A549 (cell line): ENCODE data around the gene KCNN3.

Source experiments
- EP300 ChIP-seq, 2 experiments: fragments of >200 bp; sonication (Bioruptor Twin); formaldehyde crosslinking; IDR thresholded peaks; 2 replicates in 1 of 2; 3 replicates in 1 of 2; pipeline ENCODE4 v1.6.1; 2016 to 2017
- ESRRA ChIP-seq: fragments of 150-350 bp; IDR thresholded peaks from 2 replicates; pipeline ENCODE4 v1.6.1; 2014; ENCODE audit warnings: mild to moderate bottlenecking, low read length, borderline replicate concordance
- JUN ChIP-seq, 2 experiments: fragments of >200 bp; sonication (Bioruptor Twin); formaldehyde crosslinking; IDR thresholded peaks; 2 replicates in 1 of 2; 3 replicates in 1 of 2; pipeline ENCODE4 v1.6.1; 2016 to 2017
- MAFK ChIP-seq: fragments of 450-650 bp; IDR thresholded peaks from 2 replicates; pipeline ENCODE4 v1.6.1; 2014; ENCODE audit not compliant: partially characterized antibody
- POLR2A ChIP-seq: IDR thresholded peaks from 2 replicates; pipeline ENCODE4 v1.6.1; 2012; ENCODE audit warnings: mild to moderate bottlenecking, low read length
- RFX5 ChIP-seq: fragments of 450-650 bp; IDR thresholded peaks from 2 replicates; pipeline ENCODE4 v1.7.1; 2014; ENCODE audit warnings: antibody characterized with exemption, mild to moderate bottlenecking, moderate library complexity
- RNF2 ChIP-seq: fragments of 200-600 bp; sonication (generic); IDR thresholded peaks from 2 replicates; pipeline ENCODE4 v1.6.1; 2016; ENCODE audit warnings: low read depth, mild to moderate bottlenecking, antibody characterized with exemption, moderate library complexity, borderline replicate concordance
- TP53 ChIP-seq: fragments of 250-450 bp; sonication (Bioruptor Pico); IDR thresholded peaks from 2 replicates; pipeline ENCODE4 v1.5.0; 2021; ENCODE audit warnings: mild to moderate bottlenecking, moderate library complexity
- TF ChIP-seq, protein P1 (sequence below): fragments of 450-650 bp; IDR thresholded peaks from 2 replicates; pipeline ENCODE4 v1.6.1; 2014; ENCODE audit warnings: antibody characterized with exemption
- TF ChIP-seq, protein P2 (sequence below): fragments of >200 bp; sonication (Bioruptor Twin); formaldehyde crosslinking; IDR thresholded peaks from 3 replicates; pipeline ENCODE4 v1.5.1; 2016
- TF ChIP-seq, protein P3 (sequence below): fragments of >200 bp; sonication (Bioruptor Twin); formaldehyde crosslinking; IDR thresholded peaks from 3 replicates; pipeline ENCODE4 v1.6.1; 2016
- TF ChIP-seq, protein P4 (sequence below): fragments of 250-450 bp; sonication (Bioruptor Pico); IDR thresholded peaks from 2 replicates; pipeline ENCODE4 v1.5.0; 2021; ENCODE audit warnings: mild to moderate bottlenecking, moderate library complexity, borderline replicate concordance
- TF ChIP-seq, protein P5 (sequence below): IDR thresholded peaks from 2 replicates; pipeline ENCODE4 v1.6.1; 2012
- TF ChIP-seq, protein P6 (sequence below): fragments of 200-600 bp; sonication (generic); IDR thresholded peaks from 2 replicates; pipeline ENCODE4 v1.6.1; 2016; ENCODE audit warnings: antibody characterized with exemption, mild to moderate bottlenecking, moderate library complexity

DNA sequence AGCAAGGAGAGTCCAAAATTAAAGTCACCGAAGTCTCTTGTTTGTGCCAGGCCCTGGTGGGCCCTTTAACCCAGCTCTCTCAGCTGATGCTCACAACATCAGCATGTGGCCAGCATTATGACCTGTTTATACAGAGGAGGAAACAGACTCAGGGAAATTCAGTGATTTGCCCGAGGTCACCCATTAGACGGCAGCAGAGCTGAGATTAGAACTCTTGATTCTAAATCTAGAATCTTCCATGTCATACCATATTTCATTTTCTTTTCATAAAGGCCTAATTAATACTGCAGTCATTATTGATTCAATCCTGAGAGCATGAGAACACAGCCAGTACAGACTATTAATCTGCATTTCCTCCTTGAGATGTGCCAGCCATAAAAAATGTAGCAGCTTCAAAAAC, 63.7 kb downstream of the KCNN3 start:
- TF ChIP-seq, protein P1, sequence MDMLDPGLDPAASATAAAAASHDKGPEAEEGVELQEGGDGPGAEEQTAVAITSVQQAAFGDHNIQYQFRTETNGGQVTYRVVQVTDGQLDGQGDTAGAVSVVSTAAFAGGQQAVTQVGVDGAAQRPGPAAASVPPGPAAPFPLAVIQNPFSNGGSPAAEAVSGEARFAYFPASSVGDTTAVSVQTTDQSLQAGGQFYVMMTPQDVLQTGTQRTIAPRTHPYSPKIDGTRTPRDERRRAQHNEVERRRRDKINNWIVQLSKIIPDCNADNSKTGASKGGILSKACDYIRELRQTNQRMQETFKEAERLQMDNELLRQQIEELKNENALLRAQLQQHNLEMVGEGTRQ: no peak
- TF ChIP-seq, protein P2, sequence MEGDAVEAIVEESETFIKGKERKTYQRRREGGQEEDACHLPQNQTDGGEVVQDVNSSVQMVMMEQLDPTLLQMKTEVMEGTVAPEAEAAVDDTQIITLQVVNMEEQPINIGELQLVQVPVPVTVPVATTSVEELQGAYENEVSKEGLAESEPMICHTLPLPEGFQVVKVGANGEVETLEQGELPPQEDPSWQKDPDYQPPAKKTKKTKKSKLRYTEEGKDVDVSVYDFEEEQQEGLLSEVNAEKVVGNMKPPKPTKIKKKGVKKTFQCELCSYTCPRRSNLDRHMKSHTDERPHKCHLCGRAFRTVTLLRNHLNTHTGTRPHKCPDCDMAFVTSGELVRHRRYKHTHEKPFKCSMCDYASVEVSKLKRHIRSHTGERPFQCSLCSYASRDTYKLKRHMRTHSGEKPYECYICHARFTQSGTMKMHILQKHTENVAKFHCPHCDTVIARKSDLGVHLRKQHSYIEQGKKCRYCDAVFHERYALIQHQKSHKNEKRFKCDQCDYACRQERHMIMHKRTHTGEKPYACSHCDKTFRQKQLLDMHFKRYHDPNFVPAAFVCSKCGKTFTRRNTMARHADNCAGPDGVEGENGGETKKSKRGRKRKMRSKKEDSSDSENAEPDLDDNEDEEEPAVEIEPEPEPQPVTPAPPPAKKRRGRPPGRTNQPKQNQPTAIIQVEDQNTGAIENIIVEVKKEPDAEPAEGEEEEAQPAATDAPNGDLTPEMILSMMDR: no peak
- TF ChIP-seq JUN (IDR thresholded peaks at IDR 0.05) (no peak), RFX5 (no peak), EP300 (IDR thresholded peaks at IDR 0.05) (no peak), RNF2 (no peak), MAFK (no peak), ESRRA (no peak), TP53 (CRISPR knock-in tag) (no peak), POLR2A (no peak)
- TF ChIP-seq, protein P3, sequence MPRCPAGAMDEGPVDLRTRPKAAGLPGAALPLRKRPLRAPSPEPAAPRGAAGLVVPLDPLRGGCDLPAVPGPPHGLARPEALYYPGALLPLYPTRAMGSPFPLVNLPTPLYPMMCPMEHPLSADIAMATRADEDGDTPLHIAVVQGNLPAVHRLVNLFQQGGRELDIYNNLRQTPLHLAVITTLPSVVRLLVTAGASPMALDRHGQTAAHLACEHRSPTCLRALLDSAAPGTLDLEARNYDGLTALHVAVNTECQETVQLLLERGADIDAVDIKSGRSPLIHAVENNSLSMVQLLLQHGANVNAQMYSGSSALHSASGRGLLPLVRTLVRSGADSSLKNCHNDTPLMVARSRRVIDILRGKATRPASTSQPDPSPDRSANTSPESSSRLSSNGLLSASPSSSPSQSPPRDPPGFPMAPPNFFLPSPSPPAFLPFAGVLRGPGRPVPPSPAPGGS: no peak
- TF ChIP-seq, protein P4, sequence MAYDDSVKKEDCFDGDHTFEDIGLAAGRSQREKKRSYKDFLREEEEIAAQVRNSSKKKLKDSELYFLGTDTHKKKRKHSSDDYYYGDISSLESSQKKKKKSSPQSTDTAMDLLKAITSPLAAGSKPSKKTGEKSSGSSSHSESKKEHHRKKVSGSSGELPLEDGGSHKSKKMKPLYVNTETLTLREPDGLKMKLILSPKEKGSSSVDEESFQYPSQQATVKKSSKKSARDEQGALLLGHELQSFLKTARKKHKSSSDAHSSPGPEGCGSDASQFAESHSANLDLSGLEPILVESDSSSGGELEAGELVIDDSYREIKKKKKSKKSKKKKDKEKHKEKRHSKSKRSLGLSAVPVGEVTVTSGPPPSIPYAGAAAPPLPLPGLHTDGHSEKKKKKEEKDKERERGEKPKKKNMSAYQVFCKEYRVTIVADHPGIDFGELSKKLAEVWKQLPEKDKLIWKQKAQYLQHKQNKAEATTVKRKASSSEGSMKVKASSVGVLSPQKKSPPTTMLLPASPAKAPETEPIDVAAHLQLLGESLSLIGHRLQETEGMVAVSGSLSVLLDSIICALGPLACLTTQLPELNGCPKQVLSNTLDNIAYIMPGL (CRISPR knock-in tag): no peak
- TF ChIP-seq, protein P5, sequence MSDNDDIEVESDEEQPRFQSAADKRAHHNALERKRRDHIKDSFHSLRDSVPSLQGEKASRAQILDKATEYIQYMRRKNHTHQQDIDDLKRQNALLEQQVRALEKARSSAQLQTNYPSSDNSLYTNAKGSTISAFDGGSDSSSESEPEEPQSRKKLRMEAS: no peak
- TF ChIP-seq, protein P6, sequence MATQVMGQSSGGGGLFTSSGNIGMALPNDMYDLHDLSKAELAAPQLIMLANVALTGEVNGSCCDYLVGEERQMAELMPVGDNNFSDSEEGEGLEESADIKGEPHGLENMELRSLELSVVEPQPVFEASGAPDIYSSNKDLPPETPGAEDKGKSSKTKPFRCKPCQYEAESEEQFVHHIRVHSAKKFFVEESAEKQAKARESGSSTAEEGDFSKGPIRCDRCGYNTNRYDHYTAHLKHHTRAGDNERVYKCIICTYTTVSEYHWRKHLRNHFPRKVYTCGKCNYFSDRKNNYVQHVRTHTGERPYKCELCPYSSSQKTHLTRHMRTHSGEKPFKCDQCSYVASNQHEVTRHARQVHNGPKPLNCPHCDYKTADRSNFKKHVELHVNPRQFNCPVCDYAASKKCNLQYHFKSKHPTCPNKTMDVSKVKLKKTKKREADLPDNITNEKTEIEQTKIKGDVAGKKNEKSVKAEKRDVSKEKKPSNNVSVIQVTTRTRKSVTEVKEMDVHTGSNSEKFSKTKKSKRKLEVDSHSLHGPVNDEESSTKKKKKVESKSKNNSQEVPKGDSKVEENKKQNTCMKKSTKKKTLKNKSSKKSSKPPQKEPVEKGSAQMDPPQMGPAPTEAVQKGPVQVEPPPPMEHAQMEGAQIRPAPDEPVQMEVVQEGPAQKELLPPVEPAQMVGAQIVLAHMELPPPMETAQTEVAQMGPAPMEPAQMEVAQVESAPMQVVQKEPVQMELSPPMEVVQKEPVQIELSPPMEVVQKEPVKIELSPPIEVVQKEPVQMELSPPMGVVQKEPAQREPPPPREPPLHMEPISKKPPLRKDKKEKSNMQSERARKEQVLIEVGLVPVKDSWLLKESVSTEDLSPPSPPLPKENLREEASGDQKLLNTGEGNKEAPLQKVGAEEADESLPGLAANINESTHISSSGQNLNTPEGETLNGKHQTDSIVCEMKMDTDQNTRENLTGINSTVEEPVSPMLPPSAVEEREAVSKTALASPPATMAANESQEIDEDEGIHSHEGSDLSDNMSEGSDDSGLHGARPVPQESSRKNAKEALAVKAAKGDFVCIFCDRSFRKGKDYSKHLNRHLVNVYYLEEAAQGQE: no peak
